Caco-2 (cell line): ENCODE measurements around the gene ALDH2. TPM values are rescaled to one million over a fixed set of nuclear protein-coding genes. Genes with fewer than 3 reads are reported as not detected.

ENCODE experiments used
- BruUV-seq: library from RNA; stranded (reverse); fragments of 400-500 nt; replicated peaks from 2 replicates; lab custom pipeline; 2021; lab: Mats Ljungman, UMichigan
- CTCF ChIA-PET: fragments of 300-600 bp; sonication (Branson Sonifier 250); formaldehyde crosslinking; loops from one replicate; lab custom pipeline; 2022; ENCODE audit warnings: antibody characterized with exemption; lab: Charles Lee
- POLR2A ChIA-PET: fragments of 300-600 bp; sonication (Branson Sonifier 250); formaldehyde crosslinking; loops from one replicate; lab custom pipeline; 2022; ENCODE audit warnings: antibody characterized with exemption; lab: Charles Lee
- DNase-seq, 2 experiments: peaks; one replicate each; pipeline versions ENCODE4 v3.0.0 to v3.0.0-alpha.2; 2020 to 2022
- H3K27me3 ChIP-seq: replicated peaks from 2 replicates; pipeline ENCODE4 v1.6.0; 2011; ENCODE audit warnings: low read length; ENCODE audit not compliant: control insufficient read depth, insufficient read depth
- H3K36me3 ChIP-seq: 2 replicates; pipeline ENCODE4 v1.5.1; 2011; ENCODE audit warnings: low read length; ENCODE audit not compliant: control insufficient read depth, insufficient read depth
- H3K4me1 ChIP-seq: fragments of 250-450 bp; sonication (Bioruptor Pico); 2 replicates; pipeline ENCODE4 v1.5.1; 2020; ENCODE audit warnings: mild to moderate bottlenecking
- H3K4me3 ChIP-seq: 2 replicates; pipeline ENCODE4 v1.5.1; 2011; ENCODE audit warnings: low read depth, mild to moderate bottlenecking, control low read depth, low read length
- H3K9me3 ChIP-seq: fragments of 250-450 bp; sonication (Bioruptor Pico); 2 replicates; pipeline ENCODE4 v1.5.1; 2020; ENCODE audit warnings: mild to moderate bottlenecking, moderate library complexity
- H3K27ac Mint-ChIP-seq: one replicate; pipeline ENCODE4 v1.8.0; 2022; ENCODE audit warnings: mixed read lengths; ENCODE audit not compliant: unreplicated experiment
- H3K27me3 Mint-ChIP-seq: one replicate; pipeline ENCODE4 v1.8.0; 2022; ENCODE audit warnings: mixed read lengths; ENCODE audit not compliant: insufficient read depth, unreplicated experiment
- H3K36me3 Mint-ChIP-seq: one replicate; pipeline ENCODE4 v1.8.0; 2022; ENCODE audit warnings: mild to moderate bottlenecking, mixed read lengths; ENCODE audit not compliant: insufficient read depth, unreplicated experiment
- H3K4me1 Mint-ChIP-seq: one replicate; pipeline ENCODE4 v1.8.0; 2022; ENCODE audit warnings: low read depth, mixed read lengths; ENCODE audit not compliant: unreplicated experiment
- H3K4me3 Mint-ChIP-seq: one replicate; pipeline ENCODE4 v1.8.0; 2022; ENCODE audit warnings: mild to moderate bottlenecking, moderate library complexity, mixed read lengths; ENCODE audit not compliant: unreplicated experiment
- H3K9me3 Mint-ChIP-seq: one replicate; pipeline ENCODE4 v1.8.0; 2022; ENCODE audit warnings: mixed read lengths; ENCODE audit not compliant: unreplicated experiment
- CTCF ChIP-seq, 2 experiments: fragments of 200-600 bp in 1 of 2; IDR thresholded peaks; 1 replicate in 1 of 2; 2 replicates in 1 of 2; pipeline versions ENCODE4 v1.5.1 to v1.8.0; 2011 to 2022; ENCODE audit warnings: antibody characterized with exemption in 1 of 2, control low read depth in 1 of 2, inconsistent platforms in 1 of 2, low read depth in 1 of 2, low read length in 1 of 2, mild to moderate bottlenecking in 1 of 2, moderate library complexity in 1 of 2; ENCODE audit not compliant: insufficient read depth in 1 of 2, severe bottlenecking in 1 of 2, unreplicated experiment in 1 of 2
- intact Hi-C: fragments of 100-400 bp; cut with micrococcal nuclease; formaldehyde crosslinking; loops from one replicate; pipeline ENCODE4 v1.10.0; 2022; ENCODE audit not compliant: unreplicated experiment
- total RNA-seq: library from RNA; stranded (reverse); gene quantifications from 2 replicates; pipeline ENCODE4 v1.2.3, GENCODE V29; 2022

The ALDH2 gene
- total RNA-seq, 1 experiment from 2014 or later = 196 TPM

GRCh38 chr12:111785651-111786050 is 18.9 kb downstream of the ALDH2 start:
- H3K27ac Mint-ChIP-seq = no peak overlapping the region
- POLR2A ChIA-PET = no interaction called here
- no peaks in the 10 kb centered on the region for H3K27me3 ChIP-seq
- H3K4me1 Mint-ChIP-seq = peaks cover 1% of the 10 kb centered on the region
- peaks cover 89% of the 10 kb centered on the region for H3K36me3 Mint-ChIP-seq
- H3K4me3 Mint-ChIP-seq = no peak overlapping the region
- H3K27me3 Mint-ChIP-seq = no peaks in the 10 kb centered on the region
- no peaks in the 10 kb centered on the region for H3K9me3 ChIP-seq
- H3K4me1 ChIP-seq = no peaks in the 10 kb centered on the region
- TF ChIP-seq CTCF (IDR thresholded peaks at IDR 0.05; ENCODE audit: insufficient read depth in 1 of 2, low read depth in 1 of 2, low read length in 1 of 2, severe bottlenecking in 1 of 2, unreplicated experiment in 1 of 2) = no peak
- H3K36me3 ChIP-seq = peaks cover 7% of the 10 kb centered on the region
- BruUV-seq = no TSS peak
- H3K4me3 ChIP-seq = no peak overlapping the region
- no peaks in the 10 kb centered on the region for H3K9me3 Mint-ChIP-seq
- no peak for DNase-seq
- CTCF ChIA-PET = no interaction called here
- intact Hi-C loops = no loop called here

- peak; percentile 57 to 75 for DNase-seq
- Histone ChIP-seq H3K9me3 (no peaks in the 10 kb centered on the region), H3K36me3 (peaks cover 3% of the 10 kb centered on the region), H3K4me3 (no peak overlapping the region), H3K27me3 (no peaks in the 10 kb centered on the region), H3K4me1 (no peaks in the 10 kb centered on the region)
- H3K27me3 Mint-ChIP-seq = no peaks in the 10 kb centered on the region
- no peaks in the 10 kb centered on the region for H3K4me1 Mint-ChIP-seq
- peak overlapping the region; percentile 50 for H3K27ac Mint-ChIP-seq
- H3K9me3 Mint-ChIP-seq = no peaks in the 10 kb centered on the region
- peak; percentile 35 to 68 for TF ChIP-seq CTCF (IDR thresholded peaks at IDR 0.05; ENCODE audit: insufficient read depth in 1 of 2, low read depth in 1 of 2, low read length in 1 of 2, severe bottlenecking in 1 of 2, unreplicated experiment in 1 of 2)
- peaks cover 84% of the 10 kb centered on the region for H3K36me3 Mint-ChIP-seq
- POLR2A ChIA-PET = interaction anchor here (0.7 kb wide), 1 partner anchor 28 kb away, joined by 4 read pairs; no protein-coding TSS in a partner anchor
- no peak overlapping the region for H3K4me3 Mint-ChIP-seq
- intact Hi-C loops = loop anchor here (1.0 kb wide), 1 partner anchor 35 kb away; no protein-coding TSS in a partner anchor
- BruUV-seq = no TSS peak
- CTCF ChIA-PET = no interaction called here
Measured at GRCh38 chr12:111788178-111788654, 21.5 kb downstream of the ALDH2 start.

- Mint-ChIP-seq H3K4me3 (no peak overlapping the region), H3K27me3 (no peaks in the 10 kb centered on the region), H3K27ac (no peak overlapping the region), H3K4me1 (no peaks in the 10 kb centered on the region), H3K36me3 (peaks cover 84% of the 10 kb centered on the region), H3K9me3 (no peaks in the 10 kb centered on the region)
- intact Hi-C loops = no loop called here
- ChIA-PET POLR2A (interaction anchor here (0.7 kb wide), 1 partner anchor 118 kb away, joined by 5 read pairs; no protein-coding TSS in a partner anchor), CTCF (no interaction called here)
- DNase-seq = no peak
- BruUV-seq = no TSS peak
- no peak for TF ChIP-seq CTCF (IDR thresholded peaks at IDR 0.05; ENCODE audit: insufficient read depth in 1 of 2, low read depth in 1 of 2, low read length in 1 of 2, severe bottlenecking in 1 of 2, unreplicated experiment in 1 of 2)
- no peak overlapping the region for H3K4me3 ChIP-seq
- H3K4me1 ChIP-seq = no peaks in the 10 kb centered on the region
- no peaks in the 10 kb centered on the region for H3K27me3 ChIP-seq
- H3K36me3 ChIP-seq = peaks cover 3% of the 10 kb centered on the region
- no peaks in the 10 kb centered on the region for H3K9me3 ChIP-seq
Measured at GRCh38 chr12:111789779-111790178, 23.0 kb downstream of the ALDH2 start.
